ENCODE data around the gene ULK3. TPM values are rescaled to one million over a fixed set of nuclear protein-coding genes. Genes with fewer than 3 reads are reported as not detected.

The ULK3 gene
- total RNA-seq = 10 to 100 TPM; 39.0 to 56.5 (median 48.1) TPM

GRCh38 chr15:74842581-74843444, at the start of gene ULK3:
ULK3 (minus strand) TSS chr15:74843156; CDS start chr15:74843105, 51 bp downstream.
- intact Hi-C loops (cut with DNase I; ENCODE audit: low total_unique reads) = loop anchor here (1.0 to 5.0 kb wide), 4 partner anchors 30 to 108 kb away; partner anchors contain the start of genes CSK, FAM219B and SCAMP2
- ATAC-seq (peak; percentile 87 to 92), DNase-seq (peak; percentile 88 to 92)
- Histone ChIP-seq H3K27ac (peak within 1 kb of the TSS; percentile 91 to 98 (median 95)), H3K4me3 (peak within 1 kb of the TSS; percentile 77 to 93 (median 86)), H3K27me3 (no peaks in the 10 kb centered on the region), H3K36me3 (peaks cover 0 to 35% of the 10 kb centered on the region in 2 donors), H3K9me3 (no peaks in the 10 kb centered on the region), H3K4me1 (peaks cover 0 to 24% of the 10 kb centered on the region in 2 donors)
- TF ChIP-seq POLR2A (IDR thresholded peaks at IDR 0.05) (peak; percentile 76 to 77), CTCF (IDR thresholded peaks at IDR 0.05 in 4 of 5, conservative IDR thresholded peaks at IDR 0.05 in 1 of 5) (peak; percentile 63 to 96 (median 94))
- in situ Hi-C loops (cut with MboI; ENCODE audit: low sequenced_read_pairs in 4 of 4) = loop anchor here in 1 of 4 donors (5.0 kb wide), 1 partner anchor 66 kb away; no protein-coding TSS in a partner anchor

- no peaks in the 10 kb centered on the region for H3K27me3 ChIP-seq
- TF ChIP-seq CTCF (IDR thresholded peaks at IDR 0.05 in 4 of 5, conservative IDR thresholded peaks at IDR 0.05 in 1 of 5) (no peak), POLR2A (IDR thresholded peaks at IDR 0.05) (no peak)
- ATAC-seq (no peak), DNase-seq (no peak)
- H3K4me3 ChIP-seq = no peak overlapping the region
- peaks cover 25 to 28% of the 10 kb centered on the region in 2 donors for H3K4me1 ChIP-seq
- intact Hi-C loops (cut with DNase I; ENCODE audit: low total_unique reads) = no loop called here
- H3K36me3 ChIP-seq = peaks cover 0 to 20% of the 10 kb centered on the region in 2 donors
- in situ Hi-C loops (cut with MboI; ENCODE audit: low sequenced_read_pairs in 4 of 4) = no loop called here
- H3K9me3 ChIP-seq = no peaks in the 10 kb centered on the region
- peak overlapping the region; percentile 37 to 96 (median 92) for H3K27ac ChIP-seq
Measured at GRCh38 chr15:74892313-74892712, 49.4 kb upstream of the ULK3 start.

- no peak for ATAC-seq
- DNase-seq = no peak
- Histone ChIP-seq H3K36me3 (peaks cover 0 to 18% of the 10 kb centered on the region in 2 donors), H3K27me3 (no peaks in the 10 kb centered on the region), H3K4me1 (peaks cover 25 to 28% of the 10 kb centered on the region in 2 donors), H3K9me3 (no peaks in the 10 kb centered on the region), H3K27ac (peak overlapping the region; percentile 88 to 96 (median 92)), H3K4me3 (no peak overlapping the region)
- TF ChIP-seq CTCF (IDR thresholded peaks at IDR 0.05 in 4 of 5, conservative IDR thresholded peaks at IDR 0.05 in 1 of 5) (no peak), POLR2A (IDR thresholded peaks at IDR 0.05) (no peak)
- intact Hi-C loops (cut with DNase I; ENCODE audit: low total_unique reads) (no loop called here), in situ Hi-C loops (cut with MboI; ENCODE audit: low sequenced_read_pairs in 4 of 4) (no loop called here)
Measured at GRCh38 chr15:74891469-74891868, 48.5 kb upstream of the ULK3 start.

- DNase-seq = no peak
- H3K4me1 ChIP-seq = peaks cover 25 to 28% of the 10 kb centered on the region in 2 donors
- no peak for ATAC-seq
- intact Hi-C loops (cut with DNase I; ENCODE audit: low total_unique reads) (no loop called here), in situ Hi-C loops (cut with MboI; ENCODE audit: low sequenced_read_pairs in 4 of 4) (no loop called here)
- peak overlapping the region; percentile 88 to 100 (median 92) for H3K4me3 ChIP-seq
- no peaks in the 10 kb centered on the region for H3K9me3 ChIP-seq
- H3K36me3 ChIP-seq = peaks cover 0 to 13% of the 10 kb centered on the region in 2 donors
- H3K27me3 ChIP-seq = no peaks in the 10 kb centered on the region
- peak overlapping the region; percentile 88 to 96 (median 92) for H3K27ac ChIP-seq
- TF ChIP-seq POLR2A (IDR thresholded peaks at IDR 0.05) = no peak
- TF ChIP-seq CTCF (IDR thresholded peaks at IDR 0.05 in 4 of 5, conservative IDR thresholded peaks at IDR 0.05 in 1 of 5) = no peak
Measured at GRCh38 chr15:74890665-74890960, 47.7 kb upstream of the ULK3 start.
